SKM-1 (cell line): ENCODE data around the gene SYNPR.

ENCODE experiments used
- DNase-seq: peaks from one replicate; lab custom pipeline; 2025; ENCODE audit not compliant: unreplicated experiment; lab: John Stamatoyannopoulos, UW

Gene SYNPR

DNA sequence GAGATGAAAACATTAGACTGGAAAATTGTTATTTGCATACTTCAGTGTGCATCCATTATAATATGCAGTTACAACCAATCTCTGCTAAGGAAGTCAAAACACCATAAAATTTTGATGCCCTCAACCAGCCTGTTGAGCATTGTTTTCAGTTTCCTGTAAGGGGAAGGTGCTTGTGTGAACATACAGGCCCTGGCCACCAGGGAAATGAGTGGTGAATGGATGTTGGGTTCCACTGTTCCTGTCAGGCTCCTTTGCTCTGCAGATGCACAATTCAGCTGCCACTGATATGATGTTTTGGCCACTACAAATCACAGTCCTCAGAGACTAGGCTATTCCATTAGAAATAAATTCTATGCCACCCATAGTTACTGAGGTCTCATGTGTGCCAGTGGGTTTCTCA lies 184.6 kb downstream of the SYNPR start:
- no peak for DNase-seq

DNA sequence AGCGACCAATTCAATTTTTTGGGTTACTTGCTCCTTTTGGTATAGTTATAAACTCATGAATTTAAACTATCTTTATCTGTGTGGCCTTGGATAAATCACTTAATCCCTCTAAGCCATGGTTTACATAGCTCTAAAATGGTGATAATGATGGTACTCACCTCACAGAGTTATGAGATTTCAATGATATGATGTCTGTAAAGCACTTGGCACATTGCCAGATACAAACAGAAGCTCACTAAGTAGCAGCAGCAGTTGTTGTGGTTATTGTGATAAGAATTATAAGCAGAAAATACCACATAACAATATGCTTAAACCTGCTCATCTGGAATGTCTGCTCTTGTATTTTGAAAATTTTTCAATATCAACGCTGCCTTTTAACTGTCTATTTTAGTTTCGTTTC lies 189.3 kb downstream of the SYNPR start:
- DNase-seq = no peak

DNA sequence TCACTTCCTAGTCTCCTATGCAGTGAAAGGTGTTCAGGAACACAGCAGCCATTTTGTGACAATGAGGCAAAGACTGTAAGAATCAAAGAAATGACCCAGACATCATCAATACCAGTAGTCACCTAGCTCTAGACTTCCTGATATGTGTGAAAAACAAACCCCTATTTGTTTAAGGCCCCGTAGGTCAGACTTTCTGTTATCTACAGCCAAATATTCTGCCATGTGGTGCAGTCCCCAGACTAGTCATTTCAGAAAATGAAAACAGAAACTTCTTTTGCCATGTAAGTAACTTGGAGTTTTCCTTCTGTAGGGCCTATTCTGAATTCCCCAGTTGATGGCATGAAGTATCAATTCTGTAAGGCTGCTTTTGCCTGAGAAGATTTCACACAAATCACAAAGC lies 192.6 kb downstream of the SYNPR start:
- no peak for DNase-seq

GRCh38 chr3:63471781-63472180 lies 193.7 kb downstream of the SYNPR start:
- DNase-seq = no peak

DNA sequence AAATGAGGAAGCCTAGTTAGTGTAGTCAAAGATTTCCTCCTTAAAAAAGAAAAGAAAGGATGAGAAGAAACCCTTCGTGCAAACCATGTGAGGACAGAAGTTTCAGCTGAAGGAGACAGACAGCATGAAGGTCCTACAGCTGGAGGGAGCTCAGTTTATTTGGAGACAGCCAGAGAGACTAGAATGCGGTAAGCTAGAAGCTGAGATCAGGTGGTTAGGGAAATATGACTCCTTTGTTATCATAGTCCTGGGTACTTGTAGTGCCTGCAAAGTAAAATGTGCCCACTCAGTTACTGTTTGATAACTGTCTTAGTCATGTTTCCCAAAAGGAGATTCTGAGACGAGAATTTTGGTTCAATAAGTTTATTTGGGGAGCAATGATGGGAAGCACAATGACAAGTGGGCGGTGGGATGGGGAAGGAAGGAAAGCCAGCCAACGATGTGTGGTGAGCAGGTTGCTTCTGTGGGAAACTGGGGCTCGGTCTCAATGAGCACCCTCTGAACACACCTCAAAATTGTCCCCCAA lies 195.6 kb downstream of the SYNPR start:
- DNase-seq = no peak

DNA sequence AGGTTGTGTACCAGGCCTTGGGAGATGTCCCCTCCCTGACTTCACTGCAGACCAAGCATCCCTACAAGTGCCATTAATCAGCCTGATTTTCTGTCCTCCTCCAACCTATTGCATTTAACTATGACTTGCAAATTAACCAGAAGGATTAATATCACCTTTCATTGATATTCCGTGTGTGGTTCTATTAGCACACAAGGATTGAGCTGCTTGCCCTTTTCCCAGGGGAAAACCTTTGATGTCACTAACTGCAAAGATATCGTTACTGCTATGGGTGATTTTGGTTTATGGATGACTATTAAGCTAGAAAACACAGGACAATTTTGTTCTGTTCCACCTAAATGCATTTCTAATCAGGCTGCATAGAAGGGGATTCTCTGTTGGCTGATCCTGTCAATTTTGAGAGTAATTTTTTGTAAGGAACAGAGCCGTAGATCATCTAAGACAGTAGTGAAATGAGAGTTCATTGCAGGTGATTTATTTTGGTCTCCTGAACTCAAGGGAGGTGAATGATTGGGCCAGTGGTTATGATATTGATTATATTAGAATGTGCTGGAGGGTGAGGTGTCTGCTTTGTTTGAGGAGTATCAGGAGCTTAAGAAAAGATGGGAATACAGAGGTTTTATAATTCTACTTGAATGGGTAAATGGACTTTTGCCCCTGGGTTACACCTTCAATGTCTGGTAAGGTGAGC lies 196.9 kb downstream of the SYNPR start:
- DNase-seq = no peak

DNA sequence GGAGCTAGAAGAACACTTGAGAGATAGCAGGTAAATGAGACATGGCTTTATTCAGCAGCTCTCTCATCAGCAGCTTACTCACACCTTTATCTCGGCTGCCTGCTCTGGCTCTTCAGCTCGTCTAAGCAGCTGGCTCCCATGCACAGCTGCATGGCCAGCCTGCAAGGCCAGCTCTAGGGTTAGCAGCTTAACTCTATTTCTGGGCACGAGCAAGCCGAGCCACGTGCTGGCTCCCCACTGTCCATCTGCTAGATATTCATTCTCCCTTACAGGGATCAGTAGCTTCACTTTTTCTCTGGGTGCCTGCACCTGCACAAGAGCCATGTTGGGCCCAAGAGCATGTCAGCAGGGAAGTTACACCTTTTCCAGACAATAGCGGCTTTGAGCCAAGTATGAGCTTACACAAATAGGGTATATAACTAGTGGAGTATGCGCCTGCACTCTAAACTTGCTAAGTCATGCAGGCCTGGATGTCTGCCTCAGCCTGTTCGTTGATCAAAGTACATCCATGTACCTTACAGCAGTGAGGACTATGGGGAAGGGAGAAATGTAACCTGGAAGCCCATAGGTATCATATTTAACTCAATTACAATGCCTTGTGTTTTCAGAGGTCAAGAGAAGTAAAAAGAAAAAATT lies 199.5 kb downstream of the SYNPR start:
- DNase-seq = no peak

GRCh38 chr3:63478990-63479660 lies 201.0 kb downstream of the SYNPR start:
- no peak for DNase-seq

GRCh38 chr3:63479661-63480035 lies 201.5 kb downstream of the SYNPR start:
- no peak for DNase-seq

GRCh38 chr3:63481627-63482026 lies 203.5 kb downstream of the SYNPR start:
- DNase-seq = no peak

DNA sequence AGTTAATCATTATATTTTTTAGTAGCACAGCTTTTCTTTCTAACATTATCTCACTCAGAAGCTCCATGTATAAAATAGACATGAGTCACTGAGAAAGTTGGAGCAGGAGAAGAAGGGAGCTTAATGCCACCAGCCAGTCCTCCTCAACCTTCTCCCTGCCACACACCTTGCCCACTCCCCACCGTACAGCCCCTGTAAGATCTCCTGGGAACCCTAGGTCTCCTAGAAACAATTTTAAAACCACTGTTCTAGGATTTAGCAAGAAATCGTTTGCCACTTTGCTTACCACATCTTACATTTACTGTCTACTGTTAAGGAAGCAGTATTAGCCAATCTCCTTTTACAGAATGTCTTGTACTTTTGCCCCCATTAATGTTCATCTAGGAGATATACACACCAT lies 204.2 kb downstream of the SYNPR start:
- DNase-seq = no peak

DNA sequence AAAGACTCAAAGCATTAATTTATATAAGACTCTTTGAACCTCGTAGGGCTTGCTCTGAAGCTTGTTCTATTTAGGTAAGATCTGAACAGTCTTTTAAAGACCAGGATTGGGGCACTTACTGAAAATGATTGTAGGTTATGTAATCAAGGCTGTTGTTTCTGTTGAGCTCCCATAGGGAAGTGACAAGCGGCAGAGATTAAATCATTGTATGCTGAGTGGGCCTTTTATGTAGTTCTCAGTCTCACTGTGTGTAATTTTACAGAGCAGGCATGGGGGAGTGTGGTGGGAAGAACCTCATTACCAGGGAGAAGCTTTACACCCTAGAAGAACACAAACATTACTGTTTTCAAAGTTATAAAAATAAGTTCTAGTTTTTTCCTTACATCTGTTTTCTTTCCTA lies 214.4 kb downstream of the SYNPR start:
- DNase-seq = no peak

GRCh38 chr3:63493101-63493500 lies 215.0 kb downstream of the SYNPR start:
- DNase-seq = no peak

DNA sequence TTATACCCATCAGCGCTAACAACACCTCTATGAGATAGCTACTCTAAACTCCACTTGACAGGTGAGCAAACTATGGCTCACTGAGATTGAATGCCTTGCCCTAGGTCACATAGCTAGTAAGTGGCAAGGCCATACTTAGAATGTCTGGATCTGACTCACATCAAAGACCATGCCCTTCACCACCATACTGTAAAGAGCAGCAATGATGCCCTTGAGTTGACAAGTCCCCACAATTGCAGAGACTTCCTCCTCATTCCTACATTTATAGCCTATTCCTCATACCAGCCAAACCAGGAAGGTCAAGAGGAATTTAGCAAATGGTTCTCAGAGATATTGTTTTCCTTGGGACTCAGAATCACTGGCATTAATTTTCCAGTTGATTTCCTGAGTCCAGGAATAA lies 216.5 kb downstream of the SYNPR start:
- DNase-seq = no peak

- no peak for DNase-seq
These were observed 219.5 kb downstream of the SYNPR start for GRCh38 chr3:63497641-63498040.

DNA sequence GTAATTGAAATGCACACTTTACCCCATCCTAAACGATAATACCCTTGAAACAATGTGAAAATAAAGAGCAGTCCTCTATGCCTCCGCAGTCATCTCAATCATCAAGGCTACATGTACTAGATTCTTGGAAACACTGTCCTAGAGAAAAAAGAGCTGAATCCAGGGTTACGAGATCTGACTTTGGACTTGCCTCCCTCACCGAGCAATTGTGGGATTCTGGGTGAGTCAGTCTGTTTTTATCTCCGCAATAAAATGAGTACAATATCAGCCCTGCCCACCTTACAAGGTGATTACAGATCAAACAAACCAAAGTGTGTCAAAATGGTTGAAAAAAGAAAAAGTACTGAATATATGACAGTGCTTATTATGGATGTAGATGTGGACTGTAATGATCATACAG lies 222.1 kb downstream of the SYNPR start:
- no peak for DNase-seq

DNA sequence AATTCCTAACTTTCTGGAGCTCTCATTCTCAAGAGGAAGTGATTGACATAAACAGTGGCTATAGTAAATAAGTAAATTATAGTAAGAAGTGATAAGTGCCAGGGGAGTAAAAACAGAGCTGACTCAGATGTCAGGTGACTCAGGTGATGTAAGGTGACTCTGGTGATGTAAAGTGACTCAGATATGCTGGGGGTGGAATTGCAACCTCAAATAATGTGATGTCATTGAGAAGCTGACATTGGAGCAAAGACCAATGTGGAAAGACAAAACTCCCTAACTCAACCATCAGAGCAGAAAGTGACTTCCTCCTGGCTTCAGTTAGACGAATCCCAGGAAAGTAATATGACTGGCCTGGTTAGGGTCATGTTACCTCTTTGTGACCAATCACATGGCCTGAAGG lies 230.2 kb downstream of the SYNPR start:
- no peak for DNase-seq

DNA sequence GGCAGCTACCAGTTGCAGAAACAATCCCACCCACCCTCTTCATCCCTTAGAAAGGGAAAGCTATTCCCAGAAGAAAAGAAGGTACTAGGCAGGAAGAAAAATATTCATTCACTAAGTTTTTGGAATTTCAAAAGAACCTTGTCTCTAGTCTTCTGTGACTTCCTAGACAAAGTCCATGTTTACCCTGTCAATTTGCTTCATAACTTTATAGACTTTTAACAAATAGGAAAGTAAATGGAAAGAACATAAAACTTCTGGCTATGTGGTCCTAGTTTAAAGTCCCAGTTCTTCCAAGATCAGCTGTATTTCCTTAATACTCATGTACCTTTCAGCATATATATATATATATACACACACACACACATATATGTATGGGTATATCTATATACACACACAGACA lies 230.7 kb downstream of the SYNPR start:
- DNase-seq = no peak

DNA sequence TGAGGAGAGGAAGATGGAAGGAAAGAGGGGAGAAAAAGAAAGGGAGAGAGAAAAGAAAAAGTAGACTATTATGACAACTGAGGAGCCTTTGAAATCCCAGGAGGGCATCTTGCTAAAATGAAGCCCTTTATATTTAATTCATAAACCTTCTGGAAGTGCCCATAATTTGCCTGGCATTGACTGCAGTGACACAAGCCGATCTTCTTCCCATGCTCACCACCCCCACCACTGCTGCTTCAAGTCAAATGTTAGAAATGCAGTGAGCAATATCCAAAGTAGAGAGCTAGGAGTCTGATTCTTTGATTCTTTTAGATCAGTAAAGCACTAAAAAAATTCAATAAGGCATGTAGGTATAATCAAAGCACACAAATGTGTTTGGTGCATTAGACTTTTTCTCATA lies 235.7 kb downstream of the SYNPR start:
- DNase-seq = no peak

DNA sequence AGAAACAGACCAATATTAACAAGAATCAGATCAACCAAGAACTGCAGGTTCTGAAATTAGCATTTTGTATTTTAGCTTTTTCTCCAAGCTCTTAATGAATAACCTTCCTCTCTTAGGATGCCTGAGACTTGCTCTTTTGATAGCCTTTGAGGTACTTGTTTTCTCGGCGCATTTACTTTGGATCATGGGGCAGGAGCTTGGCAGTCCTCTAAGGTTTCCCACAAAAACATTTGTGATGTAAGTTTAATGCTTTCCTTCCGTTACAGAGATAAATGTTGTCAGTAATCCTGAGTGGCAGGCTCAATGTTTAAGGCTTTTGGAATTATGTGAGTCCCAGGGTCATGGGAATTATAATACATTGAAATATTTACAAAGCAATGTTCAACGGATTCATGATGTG lies 236.6 kb downstream of the SYNPR start:
- no peak for DNase-seq

DNA sequence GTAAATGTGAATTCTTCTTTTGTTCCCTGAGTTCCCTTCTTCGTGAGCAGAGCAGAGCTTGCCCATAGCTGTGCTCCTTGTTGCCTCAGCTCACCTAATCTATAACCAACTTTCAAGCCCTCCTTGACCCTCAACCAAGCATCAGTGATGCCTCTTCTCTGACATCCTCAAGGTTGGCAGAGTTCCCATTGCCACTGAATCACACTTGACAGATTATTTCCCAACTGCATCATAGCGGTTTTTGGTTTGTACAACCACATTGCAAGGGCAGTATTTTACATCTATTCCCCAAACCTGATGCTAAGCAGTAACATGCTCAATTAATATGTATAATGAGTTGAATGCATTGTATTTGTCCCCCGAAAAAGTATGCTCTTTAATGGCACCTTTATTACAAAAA lies 241.3 kb downstream of the SYNPR start:
- DNase-seq = no peak

- no peak for DNase-seq
These were observed 243.5 kb downstream of the SYNPR start for GRCh38 chr3:63521657-63522056.
